ENCODE data around the gene PARD6G. TPM values are rescaled to one million over a fixed set of nuclear protein-coding genes. Genes with fewer than 3 reads are reported as not detected.

PARD6G gene
- total and polyA plus RNA-seq, 9 of the 15 experiments (the other 6 are each of a cell fraction or from before 2014, with no cell fraction given), result 0.03 to 1.2 (median 0.26) TPM

DNA sequence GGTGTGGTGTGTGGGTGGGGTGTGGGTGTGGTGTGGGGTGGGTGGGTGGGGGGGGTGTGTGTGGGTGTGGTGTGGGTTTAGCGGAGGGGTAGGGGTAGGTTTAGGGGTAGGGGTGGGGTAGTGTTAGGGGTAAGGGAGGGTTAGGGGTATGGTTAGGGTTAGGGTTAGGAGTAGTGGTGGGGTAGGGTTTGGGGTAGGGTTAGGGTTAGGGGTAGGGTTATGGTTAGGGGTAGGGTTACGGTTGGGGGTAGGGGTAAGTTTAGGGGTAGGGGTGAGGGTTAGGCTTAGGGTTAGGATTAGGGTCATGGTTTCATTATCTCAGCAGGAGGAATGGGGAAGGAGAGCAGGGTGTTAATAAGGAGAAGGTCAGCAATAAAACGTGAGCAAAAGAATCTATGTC is 11.3 kb upstream of the PARD6G start:
- H3K4me3 ChIP-seq, result no peak overlapping the region
- no peaks in the 10 kb centered on the region for H3K9me1 ChIP-seq (ENCODE audit: control insufficient read depth, insufficient read depth, low read length)
- CTCF ChIA-PET (ENCODE audit: low intra/inter-chr PET ratio), result interaction anchor here (0.6 to 1.5 kb wide), 2 partner anchors 101 to 877 kb away, joined by 3 to 20 read pairs; no protein-coding TSS in a partner anchor
- H3K27me3 ChIP-seq (ENCODE audit: control insufficient read depth in 2 of 2, insufficient read depth in 2 of 2, low read length in 2 of 2), result no peaks in the 10 kb centered on the region
- no peaks in the 10 kb centered on the region for H3K36me3 ChIP-seq (ENCODE audit: control insufficient read depth, insufficient read depth, low read length)
- no peak overlapping the region for H3K4me2 ChIP-seq (ENCODE audit: insufficient read depth, low read length)
- no peaks in the 10 kb centered on the region for H3K79me2 ChIP-seq (ENCODE audit: control insufficient read depth, insufficient read depth, low read length)
- H2AFZ ChIP-seq (ENCODE audit: low read depth, low read length), result no peak overlapping the region
- no peaks in the 10 kb centered on the region for H3K4me1 ChIP-seq (replicated peaks in 1 of 2; ENCODE audit: control insufficient read depth in 2 of 2, insufficient read depth in 2 of 2, low read length in 2 of 2)
- intact Hi-C loops (cut with micrococcal nuclease) (no loop called here), in situ Hi-C loops (cut with MboI) (loop anchor here (5.0 kb wide), 1 partner anchor 106 kb away; no protein-coding TSS in a partner anchor)
- POLR2A ChIA-PET, result no interaction called here
- WGBS (ENCODE audit: insufficient coverage, low coverage, missing lambda C conversion rate), result 0% methylated on average over 1 of the region's 3 CpGs
- no peak for TF ChIP-seq FOS (IDR thresholded peaks at IDR 0.05; ENCODE audit: extremely low read depth, insufficient read length)
- TF ChIP-seq, protein P1, sequence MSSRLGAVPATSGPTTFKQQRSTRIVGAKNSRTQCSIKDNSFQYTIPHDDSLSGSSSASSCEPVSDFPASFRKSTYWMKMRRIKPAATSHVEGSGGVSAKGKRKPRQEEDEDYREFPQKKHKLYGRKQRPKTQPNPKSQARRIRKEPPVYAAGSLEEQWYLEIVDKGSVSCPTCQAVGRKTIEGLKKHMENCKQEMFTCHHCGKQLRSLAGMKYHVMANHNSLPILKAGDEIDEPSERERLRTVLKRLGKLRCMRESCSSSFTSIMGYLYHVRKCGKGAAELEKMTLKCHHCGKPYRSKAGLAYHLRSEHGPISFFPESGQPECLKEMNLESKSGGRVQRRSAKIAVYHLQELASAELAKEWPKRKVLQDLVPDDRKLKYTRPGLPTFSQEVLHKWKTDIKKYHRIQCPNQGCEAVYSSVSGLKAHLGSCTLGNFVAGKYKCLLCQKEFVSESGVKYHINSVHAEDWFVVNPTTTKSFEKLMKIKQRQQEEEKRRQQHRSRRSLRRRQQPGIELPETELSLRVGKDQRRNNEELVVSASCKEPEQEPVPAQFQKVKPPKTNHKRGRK (tag; IDR thresholded peaks at IDR 0.05), result no peak
- no peak for ATAC-seq
- H4K20me1 ChIP-seq (replicated peaks; ENCODE audit: control insufficient read depth, insufficient read depth, low read length), result no peaks in the 10 kb centered on the region
- H3K9me3 ChIP-seq (replicated peaks; ENCODE audit: control insufficient read depth, insufficient read depth, low read depth, low read length), result no peaks in the 10 kb centered on the region
- BruUV-seq (replicated peaks), result no TSS peak
- no peak overlapping the region for H3K9ac ChIP-seq (ENCODE audit: insufficient read depth in 1 of 2, low read depth in 2 of 2, low read length in 2 of 2)
- FAIRE-seq, result no peak
- no peak for DNase-seq (ENCODE audit: extremely low read depth in 1 of 4, low spot score in 3 of 4)
- H3K27ac ChIP-seq (ENCODE audit: extremely low read depth, low read depth, low read length), result no peak overlapping the region
